Activated CD8-positive, alpha-beta memory T cell treated with anti-CD3 and anti-CD28 coated beads for 1 hour (primary cell): ENCODE results near the gene RIMS3.
"Not testable (repeated sequence)": the region's sequence is repeated elsewhere in the genome, so short reads cannot be mapped to it uniquely, and the experiment has no call there.

Source experiments
- DNase-seq, 2 donors: peaks; one replicate each; pipeline ENCODE4 v3.0.0-alpha.2; 2020; ENCODE audit warnings: low read depth in 1 of 2; ENCODE audit errors: extremely low read depth in 1 of 2

Gene RIMS3

GRCh38 chr1:40595623-40596022 lies 69.9 kb downstream of the RIMS3 start:
- no peak for DNase-seq

- DNase-seq, result no peak
Observed at GRCh38 chr1:40594187-40594531, 71.3 kb downstream of the RIMS3 start.

- DNase-seq, result no peak
Observed at GRCh38 chr1:40593449-40594186, 71.9 kb downstream of the RIMS3 start.

DNA sequence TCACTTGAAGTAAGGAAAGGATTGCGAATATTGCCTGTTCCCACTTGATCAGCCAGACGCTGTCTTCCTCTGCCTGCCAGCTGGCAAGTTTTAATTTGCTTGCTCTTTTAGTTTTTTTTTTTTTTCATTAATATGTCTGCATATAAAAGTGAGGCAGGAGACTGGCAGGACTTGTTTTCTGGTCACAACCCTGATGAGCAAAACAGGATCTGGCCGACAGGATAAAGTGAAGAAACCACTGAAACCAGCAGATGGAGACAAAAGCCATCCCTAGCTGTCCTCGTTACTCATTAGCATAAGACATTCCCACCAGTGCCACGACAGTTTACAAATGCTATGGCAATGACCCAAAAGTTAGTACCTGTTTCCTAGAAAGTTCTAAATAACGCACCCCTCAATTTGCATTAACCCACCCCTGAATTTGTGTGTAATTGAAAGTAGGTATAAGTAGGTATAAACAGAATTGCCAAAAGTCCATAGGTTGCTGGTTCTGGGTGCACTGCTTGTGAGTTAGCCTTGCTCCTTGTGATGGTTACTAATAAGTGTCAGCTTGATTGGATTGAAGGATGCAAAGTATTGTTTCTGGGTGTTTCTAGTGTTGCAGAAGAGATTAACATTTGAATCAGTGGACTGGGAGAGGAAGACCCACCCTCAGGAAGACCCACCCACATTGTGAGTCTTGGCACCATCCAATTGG lies 73.2 kb downstream of the RIMS3 start:
- DNase-seq, result no peak

GRCh38 chr1:40588586-40588985 lies 76.9 kb downstream of the RIMS3 start:
- no peak for DNase-seq

DNA sequence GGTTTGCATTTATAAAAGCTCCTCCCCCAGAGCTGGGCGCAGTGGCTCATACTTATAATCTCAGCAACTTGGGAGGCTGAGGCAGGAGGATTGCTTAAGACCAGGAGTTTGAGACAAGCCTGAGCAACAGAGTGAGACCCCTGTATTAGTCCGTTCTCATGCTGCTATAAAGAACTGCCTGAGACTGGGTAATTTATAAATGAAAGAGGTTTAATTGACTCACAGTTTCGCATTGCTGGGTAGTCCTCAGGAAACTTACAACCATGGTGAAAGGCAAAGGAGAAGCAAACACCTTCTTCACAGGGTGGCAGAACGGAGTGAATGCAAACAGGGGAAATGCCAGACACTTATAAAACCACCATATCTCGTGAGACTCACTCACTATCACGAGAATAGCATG lies 81.5 kb downstream of the RIMS3 start:
- no peak for DNase-seq

DNA sequence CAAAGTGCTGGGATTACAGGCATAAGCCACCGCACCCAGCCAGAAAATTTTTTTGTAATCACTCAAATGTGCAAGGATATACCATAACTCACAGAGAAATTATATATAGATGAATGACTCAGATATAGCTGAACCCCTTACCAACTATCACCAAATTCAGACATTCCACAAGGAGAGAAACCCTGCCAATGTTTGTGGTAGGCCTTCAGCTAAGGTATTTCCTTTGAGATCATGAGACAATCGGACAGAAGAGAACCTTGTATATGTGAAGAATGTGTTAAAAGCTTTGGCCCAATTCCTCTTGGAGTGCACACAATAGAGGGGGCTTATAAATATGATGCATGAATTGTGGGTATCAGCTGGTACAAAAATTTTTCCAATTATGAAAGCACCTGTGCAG lies 83.4 kb downstream of the RIMS3 start:
- DNase-seq, result no peak

GRCh38 chr1:40575336-40575735 lies 90.1 kb downstream of the RIMS3 start:
- no peak for DNase-seq

DNA sequence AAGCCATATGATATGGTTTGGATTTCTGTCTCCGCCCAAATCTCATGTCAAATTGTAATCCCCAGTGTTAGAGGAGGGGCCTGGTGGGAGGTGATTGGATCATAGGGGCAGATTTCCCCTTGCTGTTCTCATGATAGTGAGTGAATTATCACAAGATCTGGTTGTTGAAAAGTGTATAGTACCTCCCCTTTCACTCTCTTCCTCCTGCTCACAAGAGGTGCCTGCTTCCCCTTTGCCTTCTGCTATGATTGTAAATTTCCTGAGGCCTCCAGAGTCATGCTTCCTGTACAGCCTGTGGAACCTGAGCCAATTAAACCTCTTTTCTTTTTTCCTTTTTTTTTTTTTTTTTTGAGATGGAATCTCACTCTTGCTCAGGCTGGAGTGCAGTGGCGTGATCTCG lies 90.7 kb downstream of the RIMS3 start:
- not testable (repeated sequence) for DNase-seq
